Mesendoderm (in vitro differentiated cells): Measurements from ENCODE around the gene RAPGEF5.

Source experiments
- DNase-seq: peaks from one replicate; pipeline ENCODE4 v3.0.0; 2013
- H2AK5ac ChIP-seq: 2 replicates; pipeline ENCODE4 v1.6.1; 2013; ENCODE audit warnings: low read length, inconsistent platforms
- H2BK120ac ChIP-seq: 2 replicates; pipeline ENCODE4 v1.6.1; 2013; ENCODE audit warnings: low read depth, mild to moderate bottlenecking, low read length, moderate library complexity, mixed read lengths
- H2BK15ac ChIP-seq: replicated peaks from 2 replicates; pipeline ENCODE4 v1.6.1; 2013; ENCODE audit warnings: low read depth, mild to moderate bottlenecking, moderate library complexity
- H2BK5ac ChIP-seq: 2 replicates; pipeline ENCODE4 v1.6.1; 2013; ENCODE audit warnings: low read length, inconsistent platforms
- H3K18ac ChIP-seq: 2 replicates; pipeline ENCODE4 v1.6.1; 2013; ENCODE audit warnings: mild to moderate bottlenecking, low read length, mixed read lengths
- H3K23ac ChIP-seq: one replicate; pipeline ENCODE4 v1.6.1; 2013; ENCODE audit warnings: low read length
- H3K27ac ChIP-seq: 2 replicates; pipeline ENCODE4 v1.5.1; 2013; ENCODE audit warnings: low read depth, mild to moderate bottlenecking, inconsistent platforms, low read length, moderate library complexity
- H3K27me3 ChIP-seq: 2 replicates; pipeline ENCODE4 v1.6.1; 2013; ENCODE audit warnings: low read length, control low read depth, mild to moderate bottlenecking, inconsistent platforms; ENCODE audit not compliant: insufficient read depth, poor library complexity
- H3K36me3 ChIP-seq: 2 replicates; pipeline ENCODE4 v1.6.1; 2013; ENCODE audit warnings: low read length, inconsistent platforms; ENCODE audit not compliant: control insufficient read depth, insufficient read depth
- H3K4ac ChIP-seq: one replicate; pipeline ENCODE4 v1.6.1; 2013; ENCODE audit warnings: low read depth, mild to moderate bottlenecking, low read length, moderate library complexity
- H3K4me1 ChIP-seq: 2 replicates; pipeline ENCODE4 v1.6.1; 2013; ENCODE audit warnings: low read depth, low read length, inconsistent platforms; ENCODE audit not compliant: control insufficient read depth
- H3K4me2 ChIP-seq: 2 replicates; pipeline ENCODE4 v1.6.1; 2013; ENCODE audit warnings: low read length
- H3K4me3 ChIP-seq: 2 replicates; pipeline ENCODE4 v1.5.1; 2013; ENCODE audit warnings: mild to moderate bottlenecking, low read length
- H3K56ac ChIP-seq: one replicate; pipeline ENCODE4 v1.6.1; 2013; ENCODE audit warnings: low read length
- H3K79me1 ChIP-seq: 2 replicates; pipeline ENCODE4 v1.6.1; 2013; ENCODE audit warnings: low read length, inconsistent platforms
- H3K79me2 ChIP-seq: 2 replicates; pipeline ENCODE4 v1.6.1; 2013; ENCODE audit warnings: mild to moderate bottlenecking, low read length; ENCODE audit not compliant: control insufficient read depth, insufficient read depth
- H3K9ac ChIP-seq: 2 replicates; pipeline ENCODE4 v1.6.1; 2013; ENCODE audit warnings: low read length, inconsistent platforms
- H4K5ac ChIP-seq: one replicate; pipeline ENCODE4 v1.6.1; 2013; ENCODE audit warnings: low read length
- H4K8ac ChIP-seq: one replicate; pipeline ENCODE4 v1.6.1; 2013; ENCODE audit warnings: low read depth, mild to moderate bottlenecking, control low read depth, low read length, moderate library complexity
- WGBS: extraction: QIAGEN DNeasy Blood & Tissue Kit; methylation state at CpG from one replicate; pipeline ENCODE4 v1.1.7; 2013; ENCODE audit warnings: low lambda C conversion rate, missing lambda C conversion rate; ENCODE audit not compliant: insufficient coverage; ENCODE audit errors: extremely low coverage; 5-methylcytosine and 5-hydroxymethylcytosine counted together

Gene RAPGEF5

GRCh38 chr7:22275661-22276060 is 81.3 kb downstream of the RAPGEF5 start:
- no peak overlapping the region for H2BK15ac ChIP-seq
- no peak overlapping the region for H3K18ac ChIP-seq
- H2AK5ac ChIP-seq, result no peak overlapping the region
- H4K5ac ChIP-seq, result no peak overlapping the region
- no peak overlapping the region for H3K9ac ChIP-seq
- DNase-seq, result no peak
- no peaks in the 10 kb centered on the region for H3K36me3 ChIP-seq
- no peak overlapping the region for H3K4me3 ChIP-seq
- H3K23ac ChIP-seq, result no peak overlapping the region
- no peak overlapping the region for H4K8ac ChIP-seq
- H3K79me2 ChIP-seq, result no peaks in the 10 kb centered on the region
- no peak overlapping the region for H2BK5ac ChIP-seq
- H3K4ac ChIP-seq, result no peak overlapping the region
- no peak overlapping the region for H3K27ac ChIP-seq
- WGBS, result no CpG with 5 or more reads among the region's 2 CpGs
- no peak overlapping the region for H2BK120ac ChIP-seq
- no peaks in the 10 kb centered on the region for H3K27me3 ChIP-seq
- no peak overlapping the region for H3K4me2 ChIP-seq
- no peak overlapping the region for H3K56ac ChIP-seq
- H3K4me1 ChIP-seq, result no peaks in the 10 kb centered on the region
- no peaks in the 10 kb centered on the region for H3K79me1 ChIP-seq

- Histone ChIP-seq H3K4me3 (no peak overlapping the region), H2AK5ac (no peak overlapping the region), H3K9ac (no peak overlapping the region)
Measured at GRCh38 chr7:22271311-22271710, 85.6 kb downstream of the RAPGEF5 start.

GRCh38 chr7:22270371-22270770 is 86.6 kb downstream of the RAPGEF5 start:
- Histone ChIP-seq H3K23ac (no peak overlapping the region), H3K27me3 (no peaks in the 10 kb centered on the region), H3K4me2 (no peak overlapping the region), H3K79me1 (no peaks in the 10 kb centered on the region), H2AK5ac (no peak overlapping the region), H3K4ac (no peak overlapping the region), H2BK120ac (no peak overlapping the region), H4K8ac (no peak overlapping the region), H3K4me1 (peaks cover 2% of the 10 kb centered on the region), H3K56ac (no peak overlapping the region), H3K9ac (no peak overlapping the region), H3K79me2 (no peaks in the 10 kb centered on the region), H2BK5ac (no peak overlapping the region), H3K18ac (no peak overlapping the region), H3K27ac (no peak overlapping the region), H4K5ac (no peak overlapping the region), H3K4me3 (no peak overlapping the region), H2BK15ac (no peak overlapping the region), H3K36me3 (no peaks in the 10 kb centered on the region)
- no peak for DNase-seq

More at GRCh38 chr7:22271311-22271710, 85.6 kb downstream of the RAPGEF5 start:
- H3K36me3 ChIP-seq, result no peaks in the 10 kb centered on the region
- no peaks in the 10 kb centered on the region for H3K79me2 ChIP-seq
- no peak overlapping the region for H2BK15ac ChIP-seq
- H3K23ac ChIP-seq, result no peak overlapping the region
- H4K8ac ChIP-seq, result no peak overlapping the region
- no peak overlapping the region for H3K4me2 ChIP-seq
- H4K5ac ChIP-seq, result no peak overlapping the region
- WGBS, result no CpG with 5 or more reads among the region's 4 CpGs
- no peak overlapping the region for H3K18ac ChIP-seq
- no peak overlapping the region for H3K4ac ChIP-seq
- no peaks in the 10 kb centered on the region for H3K79me1 ChIP-seq
- no peaks in the 10 kb centered on the region for H3K27me3 ChIP-seq
- H2BK120ac ChIP-seq, result no peak overlapping the region
- no peak for DNase-seq
- H3K56ac ChIP-seq, result no peak overlapping the region
- no peak overlapping the region for H2BK5ac ChIP-seq
- no peak overlapping the region for H3K27ac ChIP-seq
- peaks cover 2% of the 10 kb centered on the region for H3K4me1 ChIP-seq

- Histone ChIP-seq H2BK120ac (no peak overlapping the region), H3K18ac (no peak overlapping the region), H2BK15ac (no peak overlapping the region), H2AK5ac (no peak overlapping the region), H3K9ac (no peak overlapping the region), H4K5ac (no peak overlapping the region), H3K4me2 (no peak overlapping the region), H3K4me3 (no peak overlapping the region), H3K36me3 (no peaks in the 10 kb centered on the region), H3K23ac (no peak overlapping the region), H3K4me1 (peaks cover 2% of the 10 kb centered on the region), H3K79me1 (no peaks in the 10 kb centered on the region), H3K4ac (no peak overlapping the region), H3K27me3 (no peaks in the 10 kb centered on the region), H3K56ac (no peak overlapping the region), H2BK5ac (no peak overlapping the region), H3K79me2 (no peaks in the 10 kb centered on the region), H4K8ac (no peak overlapping the region), H3K27ac (no peak overlapping the region)
- no peak for DNase-seq
- no CpG with 5 or more reads among the region's 3 CpGs for WGBS
Measured at GRCh38 chr7:22269963-22270362, 87.0 kb downstream of the RAPGEF5 start.

DNA sequence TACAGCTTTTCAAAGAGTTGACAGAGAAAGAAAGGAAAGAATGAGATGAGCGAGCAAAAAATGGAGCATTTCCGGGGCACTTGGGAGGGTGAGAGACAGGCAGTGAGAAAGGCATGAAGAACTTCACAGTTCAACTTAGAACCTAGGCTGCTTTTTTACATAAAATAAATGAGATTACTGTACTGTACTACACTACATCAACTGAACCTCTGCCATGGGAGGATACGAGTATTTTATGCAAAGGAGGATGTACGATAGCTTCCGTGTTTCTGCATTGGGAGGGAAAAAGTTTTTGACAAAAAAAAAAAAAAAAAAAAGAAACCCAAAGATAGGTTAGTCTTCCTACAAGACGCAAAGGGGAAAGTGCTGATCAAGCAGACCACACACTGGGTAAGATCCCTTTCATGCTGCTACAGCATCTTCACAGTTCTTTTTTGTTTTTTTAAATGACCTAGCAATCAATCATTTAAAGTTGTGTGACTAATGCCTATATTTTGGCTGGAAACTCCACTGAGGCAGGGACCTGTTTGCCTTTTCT is 88.0 kb downstream of the RAPGEF5 start:
- no peak overlapping the region for H4K8ac ChIP-seq
- no peak overlapping the region for H2BK120ac ChIP-seq

DNA sequence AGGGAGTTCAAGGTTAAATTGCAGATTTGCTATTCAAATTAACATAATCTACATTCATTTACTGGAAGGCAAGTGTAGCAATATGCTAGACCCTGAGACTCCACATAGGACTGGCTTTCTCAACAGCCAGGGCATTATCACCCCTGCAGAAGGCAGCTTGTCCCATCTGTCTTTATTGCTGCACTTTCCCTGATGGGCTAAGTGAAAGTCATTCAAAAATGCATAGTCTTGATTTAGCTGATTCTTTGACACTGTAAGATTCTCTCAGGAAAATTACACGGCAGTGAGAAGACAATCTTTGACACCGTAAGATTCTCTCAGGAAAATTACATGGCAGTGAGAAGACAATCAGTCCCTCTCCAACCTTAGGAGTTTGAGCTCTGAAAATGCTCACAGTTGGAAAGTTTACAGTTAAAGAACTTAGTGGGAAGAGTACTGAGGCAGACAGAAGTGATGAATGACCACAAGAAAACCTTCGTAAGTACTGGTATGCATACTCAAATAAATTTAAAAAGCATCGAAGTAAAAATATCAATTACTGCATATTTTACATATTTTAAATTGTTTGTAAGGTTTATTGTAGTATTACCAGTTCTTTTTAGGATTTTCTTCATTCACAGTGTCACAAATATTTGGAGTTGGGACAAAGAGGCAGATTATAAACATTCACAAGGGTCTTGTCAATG is 88.9 kb downstream of the RAPGEF5 start:
- H2BK5ac ChIP-seq, result no peak overlapping the region
- no peak overlapping the region for H4K5ac ChIP-seq
- no peak for DNase-seq
- H2BK120ac ChIP-seq, result no peak overlapping the region
- no peak overlapping the region for H3K4me3 ChIP-seq
- H3K4me1 ChIP-seq, result peaks cover 2% of the 10 kb centered on the region
- H3K27ac ChIP-seq, result no peak overlapping the region
- H3K56ac ChIP-seq, result no peak overlapping the region
- no peak overlapping the region for H4K8ac ChIP-seq
- no peak overlapping the region for H3K23ac ChIP-seq
- no peak overlapping the region for H3K18ac ChIP-seq
- H3K4me2 ChIP-seq, result no peak overlapping the region
- no peaks in the 10 kb centered on the region for H3K79me2 ChIP-seq
- H3K27me3 ChIP-seq, result no peaks in the 10 kb centered on the region
- WGBS, result no CpG with 5 or more reads among the region's 4 CpGs
- H3K36me3 ChIP-seq, result no peaks in the 10 kb centered on the region
- H3K9ac ChIP-seq, result no peak overlapping the region
- H3K4ac ChIP-seq, result no peak overlapping the region
- H3K79me1 ChIP-seq, result no peaks in the 10 kb centered on the region
- H2BK15ac ChIP-seq, result no peak overlapping the region
- no peak overlapping the region for H2AK5ac ChIP-seq

More for the DNA sequence above, 88.0 kb downstream of the RAPGEF5 start:
- Histone ChIP-seq H2BK15ac (no peak overlapping the region), H3K79me2 (no peaks in the 10 kb centered on the region), H3K4me2 (no peak overlapping the region), H3K56ac (no peak overlapping the region), H3K9ac (no peak overlapping the region), H3K36me3 (no peaks in the 10 kb centered on the region), H4K5ac (no peak overlapping the region), H3K27ac (no peak overlapping the region), H2AK5ac (no peak overlapping the region), H3K4me1 (peaks cover 2% of the 10 kb centered on the region), H3K79me1 (no peaks in the 10 kb centered on the region), H3K4ac (no peak overlapping the region), H3K27me3 (no peaks in the 10 kb centered on the region), H3K23ac (no peak overlapping the region), H2BK5ac (no peak overlapping the region), H3K4me3 (no peak overlapping the region), H3K18ac (no peak overlapping the region)
- no CpG with 5 or more reads among the region's 6 CpGs for WGBS
- no peak for DNase-seq
